ENCODE data around the gene LYPD6.

- no peak for TF ChIP-seq MYC (IDR thresholded peaks at IDR 0.05; ENCODE audit: low read depth, low read length)
- no peak for TF ChIP-seq CTCF (IDR thresholded peaks at IDR 0.05; ENCODE audit: low read depth, low read length)
These were observed 3.8 kb downstream of the LYPD6 start for GRCh38 chr2:149334156-149334555.

Data from NB4 (cell line).